Neutrophil (primary cell): ENCODE data around the gene MAPK10.

Source experiments
- H3K27ac ChIP-seq: fragments of 200-600 bp; sonication (generic); 2 replicates; pipeline ENCODE4 v1.5.1; 2016; ENCODE audit warnings: mild to moderate bottlenecking, moderate library complexity
- H3K27me3 ChIP-seq: fragments of 200-600 bp; sonication (generic); 2 replicates; pipeline ENCODE4 v1.6.0; 2016; ENCODE audit warnings: mild to moderate bottlenecking
- H3K36me3 ChIP-seq: fragments of 200-600 bp; sonication (generic); 2 replicates; pipeline ENCODE4 v1.5.1; 2017
- H3K4me1 ChIP-seq, 2 experiments: fragments of 200-600 bp in 1 of 2; sonication (generic) in 1 of 2; 1 replicate in 1 of 2; 2 replicates in 1 of 2; pipeline versions ENCODE4 v1.5.1 to v1.6.1; 2013 to 2016; ENCODE audit warnings: low read depth in 1 of 2, low read length in 1 of 2, mild to moderate bottlenecking in 1 of 2, moderate library complexity in 1 of 2; ENCODE audit not compliant: control insufficient read depth in 1 of 2, insufficient read depth in 1 of 2
- H3K4me3 ChIP-seq, 2 experiments: fragments of 200-600 bp in 1 of 2; sonication (generic) in 1 of 2; 1 replicate in 1 of 2; 2 replicates in 1 of 2; pipeline ENCODE4 v1.5.1; 2013 to 2016; ENCODE audit warnings: low read depth in 1 of 2, low read length in 1 of 2, mild to moderate bottlenecking in 1 of 2, moderate library complexity in 1 of 2
- H3K9me3 ChIP-seq: fragments of 200-600 bp; sonication (generic); 2 replicates; pipeline ENCODE4 v1.5.1; 2016
- CTCF ChIP-seq: fragments of 200-600 bp; sonication (generic); IDR thresholded peaks from 2 replicates; pipeline ENCODE4 v1.5.1; 2016; ENCODE audit warnings: antibody characterized with exemption

Gene MAPK10

DNA sequence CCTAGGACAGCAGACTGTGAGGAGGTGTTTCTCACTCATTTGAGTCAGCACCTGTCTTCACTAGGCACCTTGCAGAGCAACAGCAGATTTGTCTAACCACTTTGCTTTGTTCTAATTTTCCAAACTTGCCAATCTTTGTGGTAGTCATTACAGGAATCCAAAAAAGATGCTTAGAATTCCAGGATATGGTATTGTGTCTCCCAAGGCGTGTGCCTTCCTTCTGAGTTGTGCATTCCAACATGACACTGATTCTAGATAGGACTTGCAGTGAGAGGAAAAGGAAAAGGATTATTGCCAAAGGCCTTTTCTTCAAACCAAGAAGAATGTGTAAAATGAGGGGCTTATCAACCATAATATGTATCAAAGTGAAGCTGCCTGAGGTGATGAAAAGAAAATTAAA is 126.2 kb downstream of the MAPK10 start:
- Histone ChIP-seq H3K27ac (no peak overlapping the region), H3K4me3 (no peak overlapping the region), H3K9me3 (no peaks in the 10 kb centered on the region), H3K36me3 (no peaks in the 10 kb centered on the region), H3K4me1 (no peaks in the 10 kb centered on the region), H3K27me3 (no peaks in the 10 kb centered on the region)
- no peak for TF ChIP-seq CTCF

GRCh38 chr4:86233090-86233489 is 126.8 kb downstream of the MAPK10 start:
- TF ChIP-seq CTCF = no peak
- Histone ChIP-seq H3K27ac (no peak overlapping the region), H3K4me3 (no peak overlapping the region), H3K27me3 (no peaks in the 10 kb centered on the region), H3K36me3 (no peaks in the 10 kb centered on the region), H3K9me3 (no peaks in the 10 kb centered on the region), H3K4me1 (no peaks in the 10 kb centered on the region)

DNA sequence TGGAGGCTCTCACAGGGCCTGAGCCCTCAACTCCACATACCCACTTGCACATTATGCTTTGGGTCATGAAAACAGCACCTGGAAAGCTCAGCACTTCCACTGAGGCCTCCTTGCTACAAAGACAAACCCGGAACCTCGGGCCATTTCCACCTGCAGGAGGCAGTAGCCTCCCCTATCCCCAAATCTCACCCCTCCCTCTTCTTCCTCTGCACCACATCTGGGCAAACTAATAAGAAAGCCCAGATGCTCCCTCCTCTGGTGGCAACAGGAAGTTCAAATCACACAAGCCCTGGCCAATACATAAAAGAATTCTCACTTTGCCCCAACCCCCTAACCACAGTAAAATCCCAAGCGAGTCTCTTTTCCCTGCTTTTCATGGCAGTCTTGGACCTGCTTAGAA is 136.4 kb downstream of the MAPK10 start:
- H3K9me3 ChIP-seq = no peaks in the 10 kb centered on the region
- no peaks in the 10 kb centered on the region for H3K4me1 ChIP-seq
- no peaks in the 10 kb centered on the region for H3K27me3 ChIP-seq
- H3K4me3 ChIP-seq = no peak overlapping the region
- H3K27ac ChIP-seq = no peak overlapping the region
- no peaks in the 10 kb centered on the region for H3K36me3 ChIP-seq
- no peak for TF ChIP-seq CTCF

- TF ChIP-seq CTCF = no peak
- Histone ChIP-seq H3K4me3 (no peak overlapping the region), H3K9me3 (no peaks in the 10 kb centered on the region), H3K4me1 (no peaks in the 10 kb centered on the region), H3K27ac (no peak overlapping the region), H3K36me3 (no peaks in the 10 kb centered on the region), H3K27me3 (no peaks in the 10 kb centered on the region)
These were observed 138.9 kb downstream of the MAPK10 start for GRCh38 chr4:86221002-86221401.

GRCh38 chr4:86220121-86220520 is 139.7 kb downstream of the MAPK10 start:
- H3K27ac ChIP-seq = no peak overlapping the region
- no peak overlapping the region for H3K4me3 ChIP-seq
- H3K36me3 ChIP-seq = no peaks in the 10 kb centered on the region
- H3K9me3 ChIP-seq = no peaks in the 10 kb centered on the region
- no peak for TF ChIP-seq CTCF
- H3K27me3 ChIP-seq = no peaks in the 10 kb centered on the region
- H3K4me1 ChIP-seq = no peaks in the 10 kb centered on the region
